IPS-NIHi7 (cell line): ENCODE data around the gene MED19.
"Not testable (repeated sequence)": the region's sequence is repeated elsewhere in the genome, so short reads cannot be mapped to it uniquely, and the experiment has no call there.

Experiments used
- DNase-seq: peaks from one replicate; pipeline ENCODE4 v3.0.0; 2012; ENCODE audit warnings: mixed read lengths; ENCODE audit errors: extremely low spot score

MED19 gene, protein sequence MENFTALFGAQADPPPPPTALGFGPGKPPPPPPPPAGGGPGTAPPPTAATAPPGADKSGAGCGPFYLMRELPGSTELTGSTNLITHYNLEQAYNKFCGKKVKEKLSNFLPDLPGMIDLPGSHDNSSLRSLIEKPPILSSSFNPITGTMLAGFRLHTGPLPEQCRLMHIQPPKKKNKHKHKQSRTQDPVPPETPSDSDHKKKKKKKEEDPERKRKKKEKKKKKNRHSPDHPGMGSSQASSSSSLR

DNA sequence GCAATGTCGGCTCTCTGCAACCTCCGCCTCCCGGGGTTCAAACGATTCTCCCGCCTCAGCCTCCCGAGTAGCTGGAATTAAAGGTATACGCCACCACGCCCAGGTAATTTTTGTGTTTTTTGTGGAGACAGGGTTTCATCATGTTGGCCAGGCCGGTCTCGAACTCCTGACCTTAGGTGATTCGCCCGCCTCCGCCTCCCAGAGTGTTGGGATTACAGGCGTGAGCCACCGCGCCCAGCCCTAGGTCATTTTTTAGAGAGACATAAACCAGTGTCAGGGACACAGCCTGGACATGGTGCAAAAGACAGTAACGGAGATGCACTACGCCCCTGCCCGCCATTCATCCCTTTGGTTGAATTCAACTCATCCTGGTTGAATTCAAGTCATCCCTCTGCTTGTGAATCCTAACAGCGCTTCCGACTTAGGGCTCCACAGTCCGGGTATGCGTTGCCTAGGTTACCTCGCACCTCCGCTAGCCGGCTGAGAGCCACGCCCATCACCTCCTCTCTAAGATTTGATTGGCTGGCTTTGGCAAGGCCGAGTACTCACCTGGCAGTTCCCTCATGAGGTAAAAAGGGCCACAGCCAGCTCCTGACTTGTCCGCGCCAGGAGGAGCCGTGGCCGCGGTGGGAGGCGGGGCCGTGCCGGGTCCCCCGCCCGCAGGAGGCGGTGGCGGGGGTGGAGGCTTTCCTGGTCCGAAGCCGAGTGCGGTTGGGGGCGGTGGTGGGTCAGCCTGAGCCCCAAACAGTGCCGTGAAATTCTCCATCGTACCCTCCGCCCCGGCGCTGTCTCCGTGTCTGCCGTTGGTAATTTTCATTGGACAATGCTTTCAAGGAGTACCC, at the start of gene MED19:
MED19 (minus strand) TSS at position 802 of the 842 bp plus-strand sequence; CDS start at position 766, 36 bp downstream.
- peak; percentile 93 for DNase-seq

DNA sequence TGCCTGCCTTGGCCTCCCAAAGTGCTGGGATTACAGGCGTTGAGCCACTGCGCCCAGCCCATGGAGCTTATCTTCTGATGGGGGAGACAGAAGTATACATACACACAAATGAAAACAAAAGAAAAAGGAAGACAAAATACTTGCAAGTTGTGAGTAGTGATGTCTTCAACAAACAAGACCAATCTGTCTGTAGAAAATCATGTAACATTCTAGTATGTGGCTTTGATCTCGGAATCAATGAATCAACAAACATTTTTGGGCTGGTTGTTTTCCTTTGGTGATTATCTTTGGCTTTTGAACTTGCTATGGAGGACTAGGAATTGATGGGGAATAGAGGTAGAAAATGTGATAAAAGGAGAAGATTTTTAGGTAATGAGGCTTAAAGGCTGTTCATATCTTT, 46.2 kb upstream of the MED19 start:
- no peak for DNase-seq

DNA sequence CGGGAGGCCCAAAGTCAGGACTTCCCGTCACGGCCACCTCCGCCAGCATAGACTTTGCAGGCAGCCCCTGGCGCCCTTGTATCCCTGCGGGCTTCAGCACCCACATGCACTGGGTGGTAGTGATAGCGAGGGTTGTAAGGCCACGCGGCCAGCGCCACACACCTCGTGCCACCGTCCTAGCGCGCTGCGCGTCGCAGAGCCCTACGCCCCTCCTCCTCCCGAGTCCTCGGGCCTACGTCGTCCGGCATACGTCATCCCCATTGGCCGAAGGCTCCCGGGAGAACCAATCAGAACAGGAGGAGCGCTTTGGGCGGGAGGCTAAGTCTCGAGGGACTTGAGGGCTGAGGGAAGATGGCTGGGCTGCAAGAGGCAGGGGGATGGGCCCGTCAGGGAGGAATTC, 40.9 kb upstream of the MED19 start:
- peak; percentile 27 for DNase-seq

DNA sequence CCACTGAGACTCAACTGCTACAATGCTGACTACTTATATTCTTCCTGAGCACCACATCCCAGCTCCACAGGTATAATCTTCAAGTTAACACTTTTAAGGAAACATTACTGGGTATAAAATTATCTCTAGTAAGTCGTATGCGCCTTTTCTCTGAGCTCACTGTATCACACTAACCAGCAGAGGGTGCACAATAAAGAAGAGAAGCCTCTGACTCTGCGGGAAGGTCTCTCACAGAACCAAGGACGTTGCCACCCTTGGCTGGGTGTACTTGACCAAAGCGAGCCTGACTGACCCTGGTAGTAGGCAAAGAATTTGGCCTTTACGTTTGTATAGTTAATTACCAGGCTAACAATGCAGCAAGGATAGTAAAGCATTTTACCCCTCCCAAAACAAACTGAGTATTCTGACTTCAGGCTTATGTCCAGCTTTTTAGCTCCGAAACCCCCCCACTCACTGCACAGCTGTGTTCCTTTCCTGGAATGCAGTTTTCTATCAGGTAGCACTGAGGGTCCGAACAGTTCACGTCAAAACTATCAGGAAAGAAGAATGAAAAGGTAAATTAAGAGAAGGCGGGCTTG, 39.8 kb upstream of the MED19 start, which contains the start of gene BTBD18:
BTBD18 (minus strand) TSS at position 144 of the 578 bp plus-strand sequence. CDS start 631 bp downstream, outside the sequence.
- DNase-seq = peak; percentile 67

DNA sequence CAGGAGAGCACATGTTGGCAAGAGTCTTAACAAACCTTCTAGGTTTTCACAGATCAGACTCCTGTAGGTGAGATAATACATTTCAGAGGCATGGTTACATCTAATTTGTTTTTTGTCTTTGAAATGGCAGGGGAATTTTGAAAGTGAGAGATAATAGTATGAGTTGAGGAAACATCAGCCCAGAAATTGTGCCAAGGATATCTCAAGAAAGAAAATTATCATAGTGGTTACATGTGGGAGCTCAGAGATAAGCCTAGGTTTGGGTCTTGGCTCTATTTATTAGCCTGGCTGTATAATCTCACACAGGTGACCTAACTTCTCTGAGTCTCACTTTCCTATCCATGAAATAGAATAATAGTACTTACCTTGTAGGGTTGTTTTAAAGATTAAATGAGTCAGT, 39.2 kb upstream of the MED19 start:
- DNase-seq = no peak

DNA sequence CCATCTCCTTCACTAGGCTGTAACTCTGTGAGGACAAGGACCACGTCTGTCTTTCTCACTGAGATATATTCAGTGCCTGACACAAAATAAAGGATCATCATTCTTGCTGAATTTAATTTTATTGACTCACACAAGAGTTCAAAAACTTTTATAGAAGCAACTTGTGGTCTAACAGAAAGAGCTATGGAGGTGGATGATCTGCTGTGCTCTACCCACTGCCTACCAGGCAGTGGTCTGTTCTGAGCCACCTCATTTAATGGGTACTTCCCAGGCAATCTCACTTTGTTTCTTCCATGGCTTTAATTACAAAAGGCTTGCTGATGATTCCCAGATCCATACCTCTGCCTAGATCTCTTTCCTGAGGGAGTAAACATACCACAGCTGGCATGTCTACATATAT, 34.9 kb upstream of the MED19 start:
- no peak for DNase-seq

DNA sequence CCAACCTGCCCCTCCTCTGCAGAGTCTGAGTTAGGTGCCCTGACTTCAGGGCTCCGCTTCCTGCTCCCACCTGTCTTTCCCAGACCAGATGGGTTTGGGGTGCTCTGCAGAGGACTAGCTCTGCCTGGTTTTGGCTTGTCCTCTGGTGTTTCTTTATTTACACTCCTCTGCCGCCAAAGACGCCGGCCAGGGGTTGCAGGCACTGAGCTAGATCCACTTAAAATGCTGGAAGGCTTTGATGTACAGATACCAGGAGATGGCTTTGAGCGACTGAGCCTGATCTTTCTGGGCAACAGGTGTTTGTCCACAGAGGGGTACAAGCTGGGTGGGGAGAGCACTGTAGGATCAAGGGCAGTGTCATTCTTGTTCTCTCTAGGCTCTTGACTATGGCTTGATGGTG, 33.2 kb upstream of the MED19 start:
- no peak for DNase-seq

DNA sequence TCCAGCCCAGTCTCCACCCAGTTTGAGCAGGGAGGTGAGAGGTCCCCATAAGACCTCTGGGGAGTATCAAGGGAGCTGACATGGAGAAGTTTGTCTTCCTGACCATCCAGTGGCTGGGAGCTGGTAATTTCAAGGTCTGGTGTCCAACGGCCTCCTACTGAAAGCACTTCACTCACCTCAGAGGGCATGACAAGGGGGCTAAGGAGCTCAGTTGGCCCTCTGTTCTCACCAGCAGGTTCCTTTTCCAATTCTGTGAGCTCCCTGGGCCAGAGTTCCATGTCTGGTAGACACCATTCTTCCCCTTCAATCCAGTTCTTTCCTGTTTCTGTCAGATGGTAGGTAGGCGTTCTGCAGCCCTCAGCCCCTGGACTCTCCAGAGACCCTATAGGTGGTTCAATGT, 32.3 kb upstream of the MED19 start:
- no peak for DNase-seq

DNA sequence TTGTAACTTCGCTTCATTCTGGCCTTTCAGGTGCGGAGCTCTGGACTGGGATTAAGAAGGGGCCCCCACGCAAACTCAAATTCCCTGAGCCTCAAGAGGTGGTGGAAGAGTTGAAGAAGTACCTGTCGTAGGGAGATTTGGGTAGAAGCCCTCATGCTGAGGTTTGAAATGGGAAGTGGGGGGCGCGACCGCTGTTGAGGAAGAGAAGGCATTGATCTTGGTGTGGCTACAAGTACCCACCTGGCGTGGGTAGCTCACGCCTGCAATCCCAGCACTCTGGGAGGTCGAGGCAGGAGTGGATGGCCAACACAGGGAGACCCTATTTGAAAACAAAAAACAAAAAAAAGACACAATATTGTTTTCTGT, 30.1 kb upstream of the MED19 start:
- no peak for DNase-seq

DNA sequence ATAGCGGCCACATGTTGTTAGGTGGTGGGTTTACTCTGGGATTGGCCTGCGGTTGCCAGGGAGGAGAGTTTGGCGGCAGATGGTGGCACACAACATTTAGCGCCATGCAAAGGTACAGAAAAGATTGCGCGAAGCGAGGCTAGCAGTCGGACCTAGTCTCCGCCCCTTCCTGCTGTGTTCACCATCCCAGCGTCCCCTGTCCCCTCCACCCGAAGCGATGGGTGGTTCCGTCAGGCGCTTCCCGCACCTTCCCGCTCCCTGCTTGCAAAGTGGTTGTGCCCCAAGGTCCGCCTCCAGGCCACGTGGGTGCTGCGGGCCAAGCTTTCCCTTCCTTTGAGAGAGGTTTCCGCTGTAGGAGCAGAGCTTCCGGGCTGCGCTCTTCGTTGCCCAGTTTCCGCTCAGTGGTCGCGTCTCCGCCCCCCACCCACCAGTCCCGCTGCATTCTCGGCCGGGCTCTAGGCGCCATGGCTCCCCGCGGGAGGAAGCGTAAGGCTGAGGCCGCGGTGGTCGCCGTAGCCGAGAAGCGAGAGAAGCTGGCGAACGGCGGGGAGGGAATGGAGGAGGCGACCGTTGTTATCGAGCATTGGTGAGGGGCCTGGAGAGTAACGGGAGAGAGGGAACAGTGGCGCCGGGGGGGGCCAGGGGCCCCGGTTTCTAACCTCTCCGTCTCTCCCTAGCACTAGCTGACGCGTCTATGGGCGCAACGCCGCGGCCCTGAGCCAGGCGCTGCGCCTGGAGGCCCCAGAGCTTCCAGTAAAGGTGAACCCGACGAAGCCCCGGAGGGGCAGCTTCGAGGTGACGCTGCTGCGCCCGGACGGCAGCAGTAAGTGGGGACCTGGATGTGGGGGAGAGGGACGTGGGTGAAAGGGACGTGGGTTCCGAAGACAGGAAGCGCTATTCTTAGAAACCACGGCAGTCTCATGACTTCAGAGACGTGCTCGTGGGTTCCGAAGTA, 29.4 kb upstream of the MED19 start, which contains the start of gene SELENOH:
SELENOH (plus strand) TSS at position 360 of the 955 bp plus-strand sequence; CDS start at position 465, 105 bp downstream.
- DNase-seq = peak; percentile 97

DNA sequence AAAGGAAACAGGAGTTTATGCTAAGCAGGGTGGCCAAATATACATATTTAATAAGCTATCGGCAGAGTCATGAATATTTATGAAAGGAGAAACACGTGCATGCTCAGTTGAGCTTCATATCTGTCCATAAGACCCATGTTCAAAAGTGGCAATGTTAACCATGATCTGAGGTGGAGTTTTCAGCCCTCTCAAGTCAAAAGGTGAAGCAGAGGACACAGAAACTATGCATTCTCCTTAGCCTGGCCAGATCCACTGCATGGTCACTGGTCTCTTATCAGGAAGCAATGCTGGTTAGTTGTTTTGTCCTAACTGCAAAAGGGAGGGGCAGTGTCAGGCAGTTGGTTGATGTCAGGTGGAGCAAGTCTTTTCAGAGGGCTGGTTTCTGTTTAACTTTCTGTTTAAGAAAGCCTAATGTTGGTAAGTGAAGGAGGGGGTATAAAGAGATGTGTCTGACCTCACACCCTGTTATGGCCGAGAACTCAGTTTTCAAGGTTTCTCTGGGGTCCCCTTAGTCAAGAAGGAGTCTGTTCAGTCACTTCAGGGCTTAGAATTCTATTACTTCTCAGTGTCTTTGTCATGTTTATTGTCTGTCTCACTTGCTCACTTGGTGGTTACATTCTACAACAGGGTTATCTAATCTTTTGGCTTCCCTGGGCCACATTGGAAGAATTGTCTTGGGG, 23.7 kb upstream of the MED19 start:
- no peak for DNase-seq

DNA sequence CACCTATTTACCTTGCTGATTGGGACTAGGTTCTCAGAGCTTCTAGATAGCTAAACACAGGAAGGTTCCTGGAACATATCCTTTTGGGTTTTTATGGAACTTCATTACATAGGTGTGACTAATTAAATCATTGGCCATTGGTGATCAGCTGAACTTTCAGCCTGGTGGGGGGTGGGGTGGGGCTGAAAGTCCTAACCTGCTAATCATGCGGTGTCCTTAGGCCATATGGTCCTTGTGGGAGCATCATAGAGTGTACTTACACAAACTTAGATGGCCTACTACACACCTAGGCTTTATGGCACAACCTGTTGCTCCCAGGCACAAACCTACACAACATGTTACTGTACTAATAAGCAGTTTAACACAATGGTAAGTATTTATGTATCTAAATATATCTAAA, 20.6 kb upstream of the MED19 start:
- DNase-seq = no peak

DNA sequence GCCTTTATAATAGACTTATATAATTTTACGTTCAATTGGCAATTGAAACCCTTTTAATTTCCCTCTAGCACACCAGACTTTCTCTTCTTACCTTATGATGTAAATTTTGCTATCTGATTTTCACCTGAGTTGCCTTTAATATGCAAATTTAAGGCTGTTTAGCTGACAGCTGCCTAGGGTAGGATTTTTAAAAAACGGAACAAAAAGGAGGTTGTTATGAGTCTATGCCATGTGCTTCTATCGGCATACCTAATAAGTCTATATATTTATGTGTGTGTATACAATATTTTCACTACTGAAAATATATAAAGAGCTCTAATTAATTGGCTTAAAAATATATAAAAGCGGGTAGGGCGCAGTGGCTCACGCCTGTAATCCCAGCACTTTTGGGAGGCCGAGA, 17.5 kb upstream of the MED19 start:
- DNase-seq = no peak

DNA sequence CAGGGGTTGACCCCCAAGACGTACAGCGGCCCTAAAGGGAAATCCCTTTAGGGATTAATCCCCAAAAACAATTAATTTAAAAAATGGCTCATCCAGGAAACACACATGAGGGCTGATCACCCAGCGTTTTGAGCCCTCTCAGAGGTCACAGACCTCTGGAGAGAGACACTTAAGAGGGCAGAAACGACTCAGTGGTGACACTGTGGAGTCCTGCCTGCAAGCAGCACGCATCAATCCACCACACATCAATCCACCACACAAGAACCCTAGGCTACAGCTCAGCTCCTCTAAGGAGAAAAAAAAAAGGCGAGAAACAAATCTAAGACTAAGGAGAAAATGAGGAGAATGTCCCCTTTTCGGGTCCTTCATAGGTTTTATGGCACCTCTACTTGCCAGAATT, 16.8 kb upstream of the MED19 start:
- DNase-seq = no peak

DNA sequence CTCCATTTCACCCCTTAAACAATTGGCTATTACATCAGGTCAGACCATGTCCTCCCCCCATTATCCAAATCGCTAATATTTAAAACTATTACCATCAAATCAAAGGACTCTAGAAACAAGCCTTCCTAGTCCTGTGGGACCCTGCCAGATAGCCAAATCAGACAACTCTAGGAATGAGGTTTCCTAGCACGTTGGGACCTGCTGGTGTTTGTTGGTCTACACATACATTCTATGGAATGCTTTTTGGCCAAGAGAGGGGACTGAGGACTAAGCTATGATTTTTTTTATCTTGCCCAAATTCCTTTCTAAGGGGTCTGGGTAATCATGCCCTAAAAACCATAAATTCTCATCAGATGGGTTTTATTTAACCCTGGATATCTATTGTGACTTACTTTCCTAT, 15.2 kb upstream of the MED19 start:
- no peak for DNase-seq

DNA sequence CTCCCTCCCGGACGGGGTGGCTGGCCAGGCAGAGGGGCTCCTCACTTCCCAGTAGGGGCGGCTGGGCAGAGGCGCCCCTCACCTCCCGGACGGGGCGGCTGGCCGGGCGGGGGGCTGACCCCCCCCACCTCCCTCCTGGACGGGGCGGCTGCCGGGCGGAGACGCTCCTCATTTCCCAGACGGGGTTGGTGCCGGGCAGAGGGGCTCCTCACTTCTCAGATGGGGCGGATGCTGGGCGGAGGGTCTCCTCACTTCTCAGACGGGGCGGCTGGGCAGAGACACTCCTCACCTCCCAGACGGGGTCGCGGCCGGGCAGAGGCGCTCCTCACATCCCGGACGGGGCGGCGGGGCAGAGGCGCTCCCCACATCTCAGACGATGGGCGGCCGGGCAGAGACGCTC, 4.7 kb upstream of the MED19 start:
- DNase-seq = not testable (repeated sequence)

DNA sequence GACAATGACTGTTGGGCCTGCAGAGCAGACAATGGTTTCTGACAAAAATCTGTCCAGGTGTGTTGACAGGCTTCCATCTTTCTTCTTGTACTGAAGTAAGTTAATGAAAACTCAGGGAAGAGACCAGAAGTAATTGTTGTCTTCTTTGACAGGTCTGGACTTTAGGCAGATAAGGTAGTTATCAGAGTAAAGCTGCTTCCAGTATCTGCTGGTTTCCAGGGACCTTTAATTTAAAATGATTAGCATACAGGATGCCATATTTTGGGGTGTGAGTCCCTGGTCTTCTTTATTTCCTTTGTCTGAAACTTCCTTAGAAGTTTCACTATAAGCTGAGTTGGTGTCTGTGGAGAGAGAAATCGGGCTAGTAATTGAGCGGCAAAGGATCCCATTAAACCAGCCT, 1.8 kb upstream of the MED19 start:
- no peak for DNase-seq

DNA sequence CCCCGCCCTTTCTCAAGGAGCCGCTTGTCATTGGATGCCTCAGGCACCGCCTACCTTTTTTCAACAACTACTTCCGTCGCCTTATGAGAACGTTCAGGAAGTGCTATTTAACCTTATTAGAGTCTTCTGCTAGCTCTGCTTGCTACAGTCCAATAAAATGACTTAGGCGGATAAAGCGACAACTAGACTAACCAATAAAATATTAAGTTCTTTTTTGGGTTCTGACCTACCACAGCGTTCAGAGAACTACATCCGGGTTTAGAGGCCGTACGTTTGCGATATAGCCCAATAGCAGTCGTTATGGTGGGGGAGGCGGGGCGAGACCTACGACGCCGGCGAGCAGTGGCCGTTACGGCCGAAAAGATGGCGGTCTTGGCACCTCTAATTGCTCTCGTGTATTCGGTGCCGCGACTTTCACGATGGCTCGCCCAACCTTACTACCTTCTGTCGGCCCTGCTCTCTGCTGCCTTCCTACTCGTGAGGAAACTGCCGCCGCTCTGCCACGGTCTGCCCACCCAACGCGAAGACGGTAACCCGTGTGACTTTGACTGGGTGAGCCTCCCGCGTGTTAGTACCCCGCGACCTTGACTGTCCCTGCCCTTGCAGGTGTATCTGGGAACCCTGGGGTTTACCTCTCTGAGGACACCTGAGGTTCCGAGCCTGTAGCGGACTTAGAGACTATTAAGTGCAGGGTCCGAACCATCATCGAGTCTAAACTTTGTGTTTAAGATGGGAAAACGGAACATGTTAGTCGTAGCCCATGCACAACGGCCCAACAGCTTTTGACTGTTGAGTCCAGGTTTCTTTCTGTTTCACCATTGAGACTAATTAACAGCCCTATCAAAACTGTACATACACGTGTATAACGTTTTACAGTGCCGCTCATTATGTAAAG, 488 bp upstream of the MED19 start, which contains the start of gene TMX2:
TMX2 (plus strand) TSS at position 338 of the 895 bp plus-strand sequence; CDS start at position 364, 26 bp downstream.
- peak; percentile 89 for DNase-seq

DNA sequence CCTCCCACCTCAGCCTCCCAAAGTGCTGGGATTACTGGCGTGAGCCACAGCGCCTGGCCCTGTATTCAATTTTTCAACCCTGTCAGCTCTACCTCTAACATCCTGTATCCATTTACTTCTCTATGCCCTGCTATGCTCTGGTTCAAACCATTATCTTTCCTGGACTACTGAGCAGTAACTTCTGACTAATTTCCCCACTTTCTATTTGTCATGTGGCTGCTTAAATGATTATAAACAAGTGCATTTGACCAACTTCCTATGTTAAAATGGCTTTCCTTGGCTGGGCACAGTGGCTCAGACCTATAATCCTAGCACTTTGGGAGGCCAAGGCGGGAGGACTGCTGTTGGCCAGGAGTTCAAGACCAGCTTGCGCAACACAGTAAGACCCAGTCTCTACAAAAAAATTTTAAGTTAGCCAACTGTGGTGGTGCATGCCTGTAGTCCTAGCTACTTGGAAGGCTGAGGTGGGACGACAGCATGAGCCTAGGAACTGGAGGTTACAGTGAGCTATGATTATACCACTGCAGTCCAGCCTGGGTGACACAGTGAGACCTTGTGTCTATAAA, 2.1 kb downstream of the MED19 start:
- DNase-seq = no peak
